HG03095 (cell line): ENCODE results near the gene TGM2.

Experiments
- ATAC-seq: cut with Tn5 transposase; IDR thresholded peaks from one replicate; pipeline ENCODE4 v1.9.1; 2021; ENCODE audit warnings: moderate library complexity; ENCODE audit not compliant: unreplicated experiment

TGM2 gene

DNA sequence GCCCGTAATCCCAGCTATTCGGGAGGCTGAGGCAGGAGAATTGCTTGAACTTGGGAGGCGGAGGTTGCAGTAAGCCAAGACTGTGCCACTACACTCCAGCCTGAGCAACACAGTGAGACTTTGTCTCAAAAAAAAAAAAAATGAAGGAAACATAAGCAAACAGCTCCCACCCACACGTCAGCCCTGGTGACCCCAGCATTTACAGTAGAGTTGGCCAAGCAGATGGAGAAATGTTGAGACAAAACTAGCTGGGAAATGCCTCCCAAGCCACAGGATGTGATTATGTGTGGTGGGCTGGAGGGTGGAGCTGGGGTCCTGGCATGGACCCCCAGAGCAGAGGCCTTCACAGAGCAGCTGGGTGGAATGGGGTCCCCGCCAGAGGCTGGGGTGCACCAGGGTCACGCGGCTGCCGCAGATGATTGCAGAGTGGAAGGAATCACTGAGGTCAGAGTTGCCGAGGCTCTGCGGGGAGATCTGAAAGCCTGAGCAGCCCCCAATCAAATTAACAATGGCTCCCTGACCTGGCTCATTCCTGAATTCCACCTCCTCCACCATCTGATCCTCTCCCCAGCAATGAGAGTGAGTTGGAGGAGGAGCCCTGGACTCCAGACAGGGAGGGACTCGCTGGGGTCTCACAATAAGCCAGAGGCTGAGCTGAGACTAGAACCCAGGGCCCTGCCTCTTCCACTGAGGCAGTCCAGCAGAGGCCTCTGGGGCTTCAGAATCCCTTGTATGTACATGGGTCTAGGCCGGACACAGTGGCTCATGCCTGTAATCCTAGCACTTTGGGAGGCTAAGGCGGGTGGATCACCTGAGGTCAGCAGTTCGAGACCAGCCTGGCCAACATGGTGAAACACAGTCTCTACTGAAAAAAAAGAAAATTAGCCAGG, 34.7 kb upstream of the TGM2 start:
- ATAC-seq = no peak

DNA sequence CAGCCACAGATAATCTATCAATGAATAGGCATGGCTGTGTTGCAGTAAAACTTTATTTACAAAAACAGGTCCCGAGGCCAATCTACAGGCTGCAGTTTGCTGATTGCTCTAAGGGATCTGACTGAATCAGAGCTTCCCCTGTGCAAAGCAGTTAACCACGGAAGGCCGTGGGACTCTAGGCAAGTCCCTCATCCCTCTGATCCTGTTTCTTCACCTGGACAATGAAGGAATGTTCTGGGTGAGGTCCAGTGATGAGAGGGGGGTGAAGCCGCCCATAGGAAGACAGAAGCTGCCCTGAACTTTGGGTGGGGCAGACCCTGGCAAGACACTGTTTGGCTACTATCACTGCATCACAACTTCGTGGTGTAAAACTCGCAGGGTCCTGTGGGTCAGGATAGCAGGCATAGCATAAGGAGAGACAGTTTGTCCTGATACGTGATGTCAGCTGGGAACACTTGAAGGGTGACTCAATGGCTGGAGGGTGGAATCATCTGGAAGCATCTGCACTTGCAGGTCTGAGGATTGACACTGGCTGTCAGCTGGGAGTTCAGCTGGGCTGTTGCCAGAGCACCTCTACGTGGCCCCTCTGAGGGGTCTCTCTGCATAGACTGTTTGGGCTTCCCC, 33.3 kb upstream of the TGM2 start:
- ATAC-seq = no peak

DNA sequence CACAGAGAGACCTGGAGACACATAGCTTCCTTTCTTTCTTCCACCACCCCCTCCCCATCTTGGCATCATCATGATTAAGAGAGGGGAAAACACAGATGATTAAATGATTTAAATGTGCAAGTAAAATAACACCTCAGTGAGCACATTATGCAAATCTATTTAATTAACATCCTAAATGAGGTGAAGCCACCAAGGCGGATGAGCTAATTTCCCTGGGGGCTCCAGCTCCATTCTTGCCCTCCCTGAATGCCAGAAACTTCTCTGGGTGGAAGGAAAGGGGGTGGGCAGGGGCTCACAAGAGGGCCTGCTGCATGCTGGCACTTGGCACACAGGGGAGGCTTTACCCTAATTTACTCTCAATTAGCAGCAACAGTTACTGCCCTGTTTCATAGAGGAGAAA, 32.5 kb upstream of the TGM2 start:
- no peak for ATAC-seq

DNA sequence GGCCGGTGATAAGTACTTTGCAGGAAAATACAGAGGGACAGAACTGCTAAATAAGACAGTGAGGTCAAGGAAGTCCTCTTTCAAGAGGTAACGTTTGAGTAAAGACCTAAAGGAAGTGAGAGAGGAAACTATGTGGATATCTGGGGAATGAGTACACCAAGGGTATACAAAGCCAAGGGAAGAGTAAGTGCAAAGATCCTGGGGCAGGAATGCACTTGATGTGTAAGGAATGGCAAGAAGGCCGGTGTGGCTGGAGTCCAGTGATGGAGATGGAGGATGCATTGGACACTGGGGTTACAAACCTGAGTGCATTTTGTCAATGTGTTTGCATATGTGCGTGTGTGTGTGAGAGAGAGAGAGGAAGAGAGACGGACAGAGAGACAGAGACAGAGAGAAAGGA, 32.1 kb upstream of the TGM2 start:
- no peak for ATAC-seq

DNA sequence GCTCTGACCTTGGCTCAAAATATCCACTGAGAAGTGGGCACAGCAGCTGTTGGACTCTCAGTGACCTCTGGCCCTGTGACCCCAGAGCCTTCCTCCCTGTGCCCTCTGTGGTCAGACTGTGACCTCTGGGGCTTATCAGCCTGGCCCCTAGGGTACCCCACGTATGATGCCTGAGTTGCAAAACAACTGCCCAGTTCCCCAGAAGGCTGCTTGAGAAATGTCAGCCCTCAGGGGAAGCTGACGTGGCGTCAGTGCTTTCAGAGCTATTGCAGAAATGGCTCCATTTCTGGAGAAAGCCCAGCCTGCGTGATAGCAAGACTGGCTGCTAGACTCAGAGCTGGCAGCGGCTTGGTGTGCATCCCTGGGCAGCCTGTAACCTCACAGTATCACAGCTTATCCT, 31.5 kb upstream of the TGM2 start:
- no peak for ATAC-seq

DNA sequence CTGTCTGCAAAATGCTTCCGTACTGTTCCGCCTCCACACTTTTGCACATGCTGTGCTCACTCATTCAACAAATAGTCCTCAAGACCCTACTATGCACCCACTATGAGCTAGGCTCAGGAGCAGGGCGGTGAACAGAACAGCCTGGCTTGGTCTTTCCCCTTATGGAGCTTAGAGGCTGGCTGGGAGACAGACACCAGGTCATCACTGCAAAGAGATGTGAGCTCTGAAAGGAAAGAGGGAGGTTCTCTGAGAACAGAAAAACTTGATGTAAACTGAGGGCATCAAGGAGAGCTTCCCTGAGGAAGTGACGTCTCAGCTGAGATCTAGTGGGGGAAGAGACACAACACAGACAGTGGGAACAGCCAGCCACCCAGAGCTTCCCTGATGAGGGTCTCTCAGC, 31.0 kb upstream of the TGM2 start:
- ATAC-seq = no peak

DNA sequence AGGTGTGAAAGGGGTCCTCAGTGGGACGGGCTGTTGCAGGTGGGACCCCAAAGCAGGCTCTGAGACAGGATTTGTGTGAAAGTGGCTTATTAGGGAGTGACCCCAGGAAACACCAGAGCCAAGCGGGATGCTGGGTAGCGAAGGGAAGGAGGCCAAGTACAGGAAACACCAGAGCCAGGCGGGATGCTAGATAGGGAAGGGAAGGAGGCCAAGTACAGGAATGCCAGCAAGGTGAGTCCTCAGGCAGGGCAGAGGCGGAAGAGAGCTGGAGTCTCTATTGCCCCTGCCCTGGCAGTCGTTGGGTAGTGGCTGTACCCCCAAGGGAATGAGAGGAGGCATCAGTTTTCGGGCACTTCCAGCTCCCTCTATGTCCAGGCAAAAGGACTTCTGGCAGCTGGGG, 30.5 kb upstream of the TGM2 start:
- no peak for ATAC-seq

DNA sequence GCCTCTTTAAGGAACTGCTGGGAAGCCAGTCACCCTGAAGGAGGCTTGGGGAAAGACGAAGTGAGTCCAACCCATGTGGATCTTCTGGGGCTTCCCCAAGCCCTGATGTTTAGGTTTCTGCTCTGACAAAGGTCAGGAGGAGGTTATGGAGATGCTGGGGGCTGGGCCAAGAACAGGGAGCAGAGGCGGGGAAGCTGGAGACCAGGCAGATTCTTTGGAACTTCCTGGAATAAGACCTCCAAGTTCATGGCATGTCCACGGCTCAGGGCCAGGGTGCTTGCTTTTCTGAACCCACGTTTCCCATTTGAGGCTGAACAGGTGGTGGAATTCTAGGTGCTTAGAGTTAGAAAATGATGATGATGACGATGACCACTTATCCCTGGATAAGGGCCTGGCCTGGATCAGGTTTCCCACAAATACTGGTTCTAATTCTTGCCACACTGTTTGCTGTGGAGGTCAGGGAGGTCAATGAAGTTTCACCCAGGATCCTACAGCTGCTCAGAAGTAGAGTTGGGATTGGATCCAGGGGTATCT, 30.0 kb upstream of the TGM2 start:
- ATAC-seq = no peak

DNA sequence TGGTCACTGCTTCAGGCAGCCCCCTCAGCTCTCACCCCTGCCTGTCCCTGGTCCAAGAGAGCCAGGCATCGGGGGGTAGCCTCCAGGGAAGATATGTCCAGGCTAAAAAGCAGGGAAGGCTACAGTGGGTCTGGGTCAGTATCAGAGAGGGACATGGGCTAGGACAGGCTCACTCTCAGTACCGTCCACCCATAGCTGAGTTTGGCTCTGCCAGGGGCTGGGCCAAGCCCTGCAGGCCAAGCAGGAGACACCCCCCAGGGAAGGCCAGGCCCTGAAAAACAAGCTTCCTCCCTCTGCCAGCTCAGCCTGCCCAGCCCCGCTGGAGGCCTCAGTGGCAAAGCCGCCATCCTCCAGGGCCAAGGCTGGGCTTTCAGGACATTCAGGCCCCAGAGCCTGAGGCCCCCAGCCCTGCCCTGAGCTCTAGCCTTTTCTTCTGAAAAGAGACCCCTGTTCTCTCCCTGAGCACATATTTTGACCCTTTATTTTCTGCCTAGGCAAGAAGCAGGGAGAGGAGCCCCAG, 28.6 kb upstream of the TGM2 start:
- ATAC-seq = no peak

DNA sequence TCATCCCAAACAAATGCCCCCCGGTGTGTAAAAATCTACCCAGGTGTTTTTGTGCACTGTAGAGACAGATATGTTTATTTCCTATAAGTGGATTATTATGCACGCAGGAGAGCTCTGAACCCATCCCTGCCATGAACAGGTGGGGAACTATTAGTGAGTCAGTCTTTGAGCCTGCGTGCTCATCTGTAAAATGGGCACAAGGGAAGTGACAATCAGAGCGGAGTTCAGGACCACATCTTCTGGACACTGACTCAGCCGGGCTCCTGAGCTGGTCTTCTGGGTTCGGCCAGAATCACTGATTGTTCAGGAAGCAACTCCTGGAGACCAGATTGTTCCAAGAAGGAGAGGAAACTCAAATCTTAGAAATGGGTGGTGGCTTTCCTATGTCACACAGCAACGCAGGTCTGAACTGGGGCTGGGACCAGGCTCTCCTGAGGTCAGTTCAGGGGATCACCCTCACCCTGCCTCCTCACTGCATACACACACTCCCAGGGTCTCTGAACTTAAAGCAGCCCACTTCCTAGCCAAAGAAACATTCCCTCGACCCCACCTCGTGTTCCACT, 27.3 kb upstream of the TGM2 start:
- no peak for ATAC-seq

DNA sequence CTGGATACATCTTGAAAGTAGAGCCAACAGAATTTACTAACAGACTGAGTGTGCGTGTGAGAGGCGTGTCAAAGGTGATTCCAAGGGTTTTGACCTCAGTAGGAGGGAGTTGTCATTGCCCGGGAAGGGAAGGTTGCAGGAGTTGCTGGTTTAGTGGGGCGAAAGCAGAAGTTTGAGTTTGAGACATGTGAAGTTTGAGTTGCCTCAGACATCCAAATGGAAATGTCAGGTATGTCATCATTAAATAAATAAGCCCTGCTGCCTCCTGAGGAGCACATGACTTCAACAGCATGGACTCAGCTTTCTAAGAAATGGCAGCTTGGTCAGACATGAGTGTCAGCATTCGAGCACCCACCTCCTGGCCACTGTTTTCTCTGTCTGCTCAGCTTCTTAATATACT, 26.6 kb upstream of the TGM2 start:
- ATAC-seq = no peak

DNA sequence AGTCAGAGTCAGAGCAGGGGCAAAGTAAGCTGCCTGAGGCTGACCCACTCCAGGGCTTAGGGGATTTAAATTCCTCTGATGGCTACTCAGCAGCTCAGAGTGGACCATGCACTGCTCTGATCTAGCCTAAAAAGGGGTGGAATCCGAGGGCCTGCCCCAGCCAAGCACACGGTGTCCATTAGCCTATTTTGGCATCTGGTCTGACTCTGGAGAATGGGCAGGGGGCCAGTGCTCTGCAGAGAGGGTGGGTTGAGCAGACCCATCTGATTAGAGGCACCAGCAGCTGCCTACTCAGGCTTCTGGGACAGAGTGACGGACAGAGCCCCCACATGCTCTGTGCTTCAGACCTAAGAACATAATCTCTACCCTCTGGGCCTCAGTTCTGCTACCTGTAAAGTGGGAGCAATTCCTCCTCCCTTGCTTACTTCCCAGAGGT, 25.9 kb upstream of the TGM2 start:
- no peak for ATAC-seq

DNA sequence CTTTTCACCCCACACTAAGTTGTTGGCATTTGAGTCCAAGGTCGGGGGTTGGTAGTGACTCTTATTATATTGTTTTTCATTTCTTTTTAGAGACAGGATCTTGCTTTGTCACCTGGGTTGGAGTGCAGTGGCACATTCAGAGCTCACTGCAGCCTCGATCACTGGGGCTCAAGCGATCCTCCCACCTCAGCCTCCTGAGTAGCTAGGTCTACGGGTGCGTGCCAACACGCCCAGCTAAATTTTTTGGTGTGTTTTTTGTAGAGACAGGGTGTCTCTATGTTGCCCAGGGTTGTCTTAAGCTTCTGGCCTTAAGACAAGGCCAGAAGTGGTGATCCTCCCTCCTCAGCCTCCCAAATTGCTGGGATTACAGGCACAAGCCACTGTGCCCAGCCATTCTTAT, 25.1 kb upstream of the TGM2 start:
- no peak for ATAC-seq

DNA sequence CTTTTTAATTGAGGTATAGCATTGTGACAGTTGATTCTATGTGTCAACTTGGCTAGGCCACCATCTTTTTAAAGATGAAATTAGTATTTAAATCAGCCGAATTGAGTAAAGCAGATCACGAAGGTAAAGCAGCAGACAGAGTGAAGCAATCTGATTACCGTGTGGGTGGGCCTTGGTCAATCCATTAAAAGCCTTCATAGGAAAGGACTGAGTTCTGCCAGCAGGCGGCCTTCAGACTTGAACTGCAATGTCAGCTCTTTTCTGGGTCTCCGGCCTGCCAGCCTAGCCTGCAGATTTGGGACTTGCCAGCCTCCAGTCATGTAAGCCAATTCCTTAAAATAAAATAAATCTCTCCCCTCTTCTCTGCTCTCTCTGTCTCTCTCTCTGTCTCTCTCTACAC, 22.4 kb upstream of the TGM2 start:
- ATAC-seq = no peak

DNA sequence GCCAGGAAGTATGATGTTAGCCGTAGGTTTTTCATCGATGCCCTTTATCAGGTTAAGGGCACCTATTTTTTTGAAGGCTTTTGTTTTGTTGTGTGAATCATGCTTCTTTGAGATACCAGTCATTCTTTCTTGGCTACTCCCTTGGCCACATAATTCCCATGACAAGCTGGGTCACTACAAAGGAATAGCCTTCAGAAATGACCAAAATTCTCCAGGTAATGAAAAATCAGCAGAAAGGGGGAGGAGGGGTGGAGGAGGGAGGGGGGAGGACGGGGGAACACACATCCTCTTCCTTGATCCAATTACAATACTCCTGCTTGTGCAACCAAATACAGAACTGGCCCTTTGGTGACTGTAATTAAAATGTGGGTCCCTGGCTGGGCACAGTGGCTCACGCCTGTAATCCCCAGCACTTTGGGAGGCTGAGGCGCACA, 21.7 kb upstream of the TGM2 start:
- ATAC-seq = no peak

DNA sequence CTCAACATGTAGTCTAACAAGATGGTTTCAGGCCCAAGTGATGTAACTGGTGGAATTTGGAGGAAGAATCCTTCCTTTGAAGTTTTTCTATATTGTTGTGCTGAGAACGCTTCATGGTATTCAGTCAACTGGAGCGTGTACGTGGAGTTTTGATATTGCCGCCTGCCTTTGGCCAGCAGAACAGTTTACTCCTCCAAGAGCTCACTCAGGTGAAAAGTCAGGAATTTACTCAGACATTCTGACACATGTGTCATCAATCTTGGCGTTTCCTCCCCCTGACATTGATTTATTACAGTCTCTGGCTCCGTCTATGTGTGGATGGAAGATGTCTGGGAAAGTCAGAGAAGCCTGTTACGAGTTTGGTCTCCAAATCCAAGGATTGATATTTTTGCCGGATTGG, 19.0 kb upstream of the TGM2 start:
- no peak for ATAC-seq

DNA sequence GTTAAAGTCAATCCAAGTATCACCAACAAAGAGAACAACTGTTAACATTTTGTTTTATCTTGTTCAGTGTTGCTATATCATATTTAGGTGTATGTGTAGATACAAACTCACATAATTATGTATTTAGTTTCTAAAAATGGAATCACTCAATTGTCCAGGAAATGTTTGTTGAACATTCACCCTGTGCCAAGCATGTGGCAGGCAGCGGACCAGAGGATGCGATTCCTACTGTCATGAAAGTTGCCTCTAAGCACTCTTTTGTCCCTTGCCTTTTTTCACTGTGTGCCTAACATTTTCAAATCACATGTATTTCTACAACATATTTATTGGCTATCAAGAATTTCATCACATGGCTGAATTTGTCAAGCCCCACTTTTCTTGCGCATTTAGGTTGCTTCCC, 16.9 kb upstream of the TGM2 start:
- no peak for ATAC-seq

DNA sequence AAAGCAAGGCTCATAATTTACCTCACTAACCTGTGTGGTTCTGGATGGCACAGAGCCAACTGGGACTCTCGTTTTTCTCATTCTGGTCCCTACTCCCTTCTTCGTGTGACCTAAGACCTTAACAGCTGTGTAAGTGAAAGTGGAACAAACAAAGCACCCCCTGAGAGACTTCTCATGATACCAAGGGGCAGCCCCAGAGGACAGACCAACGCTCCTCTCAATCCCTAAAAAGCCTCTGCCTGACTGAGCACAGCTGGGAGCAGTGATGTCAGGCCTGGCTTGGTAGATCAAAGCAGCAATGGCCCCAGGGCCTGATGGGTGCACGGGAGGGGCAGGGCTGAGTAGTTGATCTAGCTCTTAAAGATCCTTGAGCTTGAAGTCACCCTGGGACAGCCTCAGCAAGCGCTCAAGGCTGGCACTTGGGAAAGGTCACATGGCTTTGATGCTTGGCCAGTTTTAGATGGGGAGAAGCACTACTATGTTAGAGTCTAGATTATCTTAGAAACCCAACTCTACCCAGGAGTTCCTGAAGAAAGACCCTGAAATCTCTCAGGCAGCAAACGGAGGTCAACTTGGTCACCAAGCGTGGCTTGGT, 16.2 kb upstream of the TGM2 start:
- ATAC-seq = peak; percentile 83

DNA sequence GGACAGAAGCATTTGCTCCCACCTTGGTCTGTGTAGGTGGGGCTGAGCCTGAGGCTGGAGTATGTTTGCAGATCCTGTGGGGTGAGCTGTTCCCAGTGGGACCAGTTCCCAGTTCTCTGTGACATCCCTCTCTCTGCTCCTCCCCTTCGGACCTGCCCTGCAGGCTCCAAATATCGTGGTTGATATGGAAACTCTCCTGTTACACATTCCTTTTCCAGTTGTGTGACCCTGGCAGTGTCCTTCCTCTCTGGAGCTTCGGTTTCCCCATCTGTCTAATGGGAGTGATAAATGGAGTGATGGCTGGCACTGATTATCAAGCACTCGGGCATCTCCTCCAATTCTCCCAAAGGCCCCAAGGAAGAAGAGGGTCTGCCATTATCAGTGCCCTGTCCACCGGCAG, 15.7 kb upstream of the TGM2 start:
- no peak for ATAC-seq

DNA sequence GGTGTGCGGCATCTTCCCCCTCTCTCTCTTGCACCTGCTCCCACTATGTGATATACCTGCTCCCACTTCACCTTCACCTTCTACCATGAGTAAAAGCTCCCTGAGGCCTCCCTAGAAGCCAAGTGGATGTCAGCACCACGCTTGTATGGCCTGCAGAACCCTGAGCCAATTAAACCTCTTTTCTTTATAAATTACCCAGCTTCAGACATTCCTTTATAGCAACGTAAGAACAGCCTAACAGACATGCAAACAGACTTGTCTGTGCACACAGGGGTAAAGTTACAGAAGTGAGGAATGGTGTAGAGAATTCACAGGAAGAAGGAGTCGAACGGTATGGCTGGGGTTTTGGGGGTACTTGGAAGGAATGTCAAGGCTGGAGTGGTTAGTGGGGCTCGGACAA, 14.8 kb upstream of the TGM2 start:
- ATAC-seq = no peak

DNA sequence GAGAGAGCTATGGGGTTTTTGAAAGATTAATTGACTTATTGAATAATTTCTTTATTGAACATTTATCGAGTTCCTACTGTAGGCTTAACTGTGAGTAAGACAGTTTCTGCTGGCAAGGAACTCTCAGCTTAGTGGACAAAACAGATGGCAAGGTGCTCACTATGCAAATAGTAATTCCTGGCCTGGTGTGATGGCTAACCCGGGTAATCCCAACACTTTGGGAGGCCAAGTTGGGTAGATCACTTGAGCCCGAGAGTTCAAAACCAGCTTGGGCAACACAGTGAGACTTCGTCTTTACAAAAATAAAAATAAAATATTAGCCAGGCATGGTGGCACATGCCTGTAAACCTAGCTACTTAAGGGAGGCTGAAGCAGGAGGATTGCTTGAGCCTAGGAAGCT, 13.5 kb upstream of the TGM2 start:
- ATAC-seq = no peak
